Thymus (tissue), 11 donors: ENCODE measurements around the gene SPOCK2. TPM values are rescaled to one million over a fixed set of nuclear protein-coding genes. Genes with fewer than 3 reads are reported as not detected.
A peak's percentile ranks its signal among the peaks of the same experiment; 100 is the strongest.

Experiments
- DNase-seq, 9 donors: peaks; one replicate each; pipeline ENCODE4 v3.0.0-alpha.2; 2013; ENCODE audit warnings: low spot score in 9 of 9, low read depth in 6 of 9, missing footprints in 1 of 9
- H3K27ac ChIP-seq, 2 donors: one replicate each; pipeline ENCODE4 v1.5.1; 2013; ENCODE audit warnings: control low read depth in 1 of 2, low read depth in 1 of 2, low read length in 1 of 2, mild to moderate bottlenecking in 1 of 2, moderate library complexity in 1 of 2
- H3K27me3 ChIP-seq, 2 donors: one replicate each; pipeline ENCODE4 v1.5.1; 2013; ENCODE audit warnings: low read length in 1 of 2; ENCODE audit not compliant: control insufficient read depth in 2 of 2, insufficient read depth in 1 of 2
- H3K36me3 ChIP-seq, 2 donors: one replicate each; pipeline ENCODE4 v1.5.1; 2013; ENCODE audit warnings: low read length in 1 of 2, mild to moderate bottlenecking in 1 of 2, moderate library complexity in 1 of 2; ENCODE audit not compliant: control insufficient read depth in 2 of 2, insufficient read depth in 2 of 2
- H3K4me1 ChIP-seq, 2 donors: one replicate each; pipeline ENCODE4 v1.5.1; 2013; ENCODE audit warnings: low read length in 2 of 2; ENCODE audit not compliant: control insufficient read depth in 2 of 2, insufficient read depth in 2 of 2
- H3K4me3 ChIP-seq, 2 donors: one replicate each; pipeline ENCODE4 v1.5.1; 2013; ENCODE audit warnings: low read length in 2 of 2, control low read depth in 1 of 2, mild to moderate bottlenecking in 1 of 2
- H3K9me3 ChIP-seq, 2 donors: one replicate each; pipeline ENCODE4 v1.5.1; 2013; ENCODE audit warnings: low read length in 1 of 2, mild to moderate bottlenecking in 1 of 2; ENCODE audit not compliant: control insufficient read depth in 2 of 2, insufficient read depth in 1 of 2
- WGBS: extraction: QIAGEN DNeasy Blood & Tissue Kit; methylation state at CpG from one replicate; pipeline ENCODE4 v1.1.7; 2013; 5-methylcytosine and 5-hydroxymethylcytosine counted together
- polyA plus RNA-seq: library from polyadenylated mRNA; stranded (reverse); fragments of 200-250 nt; gene quantifications from one replicate; pipeline ENCODE4 v1.2.3, GENCODE V29; 2013
- total RNA-seq: library from RNA; stranded (reverse); fragments of 120-200 nt; gene quantifications from one replicate; pipeline ENCODE4 v1.2.4, GENCODE V29; 2013
- donor health status: healthy.

Gene SPOCK2
- total and polyA plus RNA-seq, 2 donors: 91.6 to 163 TPM

GRCh38 chr10:72009051-72009424 lies 79.3 kb downstream of the SPOCK2 start:
- H3K4me3 ChIP-seq: no peak overlapping the region
- peaks cover 0 to 4% of the 10 kb centered on the region in 2 donors for H3K9me3 ChIP-seq
- peaks cover 0 to 28% of the 10 kb centered on the region in 2 donors for H3K4me1 ChIP-seq
- WGBS: 93% methylated on average over 9 of the region's 9 CpGs
- DNase-seq: no peak
- peak overlapping the region; percentile 72 to 80 for H3K27ac ChIP-seq
- no peaks in the 10 kb centered on the region for H3K27me3 ChIP-seq
- no peaks in the 10 kb centered on the region for H3K36me3 ChIP-seq

Other genes with a start within 250 kb of the SPOCK2 start
- gene PSAP, start 237.3 kb downstream of the SPOCK2 start, total RNA-seq: 579 TPM
- gene PSAP, start 237.3 kb downstream of the SPOCK2 start, polyA plus RNA-seq: 613 TPM
- gene CHST3, start 124.2 kb downstream of the SPOCK2 start, total RNA-seq: 5.9 TPM
- 2.5 TPM for gene CHST3, start 124.2 kb downstream of the SPOCK2 start, polyA plus RNA-seq
- 137 TPM for gene ANAPC16, start 127.5 kb upstream of the SPOCK2 start, total RNA-seq
- gene ANAPC16, start 127.5 kb upstream of the SPOCK2 start, polyA plus RNA-seq: 349 TPM
- gene ASCC1, start 127.7 kb upstream of the SPOCK2 start, total RNA-seq: 22.1 TPM
- gene ASCC1, start 127.7 kb upstream of the SPOCK2 start, polyA plus RNA-seq: 29.7 TPM
- 134 TPM for gene DDIT4, start 185.4 kb upstream of the SPOCK2 start, total RNA-seq
- gene DDIT4, start 185.4 kb upstream of the SPOCK2 start, polyA plus RNA-seq: 628 TPM